ENCODE data around the gene CD226. TPM values are rescaled to one million over a fixed set of nuclear protein-coding genes. Genes with fewer than 3 reads are reported as not detected.
"Not testable (repeated sequence)": the region's sequence is repeated elsewhere in the genome, so short reads cannot be mapped to it uniquely, and the experiment has no call there.

Gene CD226
- total RNA-seq, 1 experiment from 2014 or later = 1.2 TPM

DNA sequence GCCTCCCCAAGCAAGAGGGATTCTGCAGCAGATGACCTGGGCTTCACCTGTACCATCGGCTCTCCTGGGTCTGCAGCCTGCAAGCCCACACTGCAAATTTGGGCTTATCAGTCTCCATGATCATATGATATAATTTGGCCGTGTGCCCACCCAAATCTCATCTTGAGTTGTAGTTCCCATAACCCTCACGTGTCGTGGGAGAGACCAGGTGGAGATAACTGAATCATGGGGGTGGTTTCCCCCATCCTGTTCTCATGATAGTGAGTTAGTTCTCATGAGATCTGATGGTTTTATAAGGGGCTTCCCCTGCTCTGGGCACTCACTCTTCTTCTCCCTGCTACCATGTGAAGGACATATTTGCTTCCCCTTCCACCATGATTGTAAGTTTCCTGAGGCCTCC is 7.9 kb downstream of the CD226 start:
- H3K9me2 ChIP-seq (ENCODE audit: insufficient read depth); H3K9ac ChIP-seq (ENCODE audit: low read length); H3K4me1 ChIP-seq (ENCODE audit: control insufficient read depth in 1 of 2, insufficient read depth in 2 of 2, low read length in 2 of 2); H3K4me2 ChIP-seq (ENCODE audit: low read length); H3K27ac ChIP-seq (ENCODE audit: low read depth, low read length); H3K4me3 ChIP-seq (replicated peaks in 1 of 2; ENCODE audit: low read depth in 1 of 2, low read length in 2 of 2); RAD21 ChIA-PET (ENCODE audit: low non-redundant PET in 1 of 2, low total read pairs in 2 of 2, uncharacterized antibody in 2 of 2, unreplicated experiment in 2 of 2); DNase-seq (ENCODE audit: low read depth, low spot score); H4K20me1 ChIP-seq (ENCODE audit: insufficient read depth); ATAC-seq; H3K27me3 ChIP-seq (ENCODE audit: insufficient read depth, low read length); CTCF ChIA-PET; H3K9me3 ChIP-seq (ENCODE audit: control insufficient read depth in 1 of 2, insufficient read depth in 1 of 2, low read depth in 1 of 2, low read length in 2 of 2); POLR2A ChIA-PET; intact Hi-C loops (cut with micrococcal nuclease); H3K79me2 ChIP-seq (ENCODE audit: insufficient read depth, low read length); H2AFZ ChIP-seq (ENCODE audit: low read depth, low read length, poor library complexity, severe bottlenecking); BruUV-seq (replicated peaks); H3K36me3 ChIP-seq (ENCODE audit: control insufficient read depth in 1 of 2, insufficient read depth in 2 of 2, low read length in 2 of 2): not testable (repeated sequence)

DNA sequence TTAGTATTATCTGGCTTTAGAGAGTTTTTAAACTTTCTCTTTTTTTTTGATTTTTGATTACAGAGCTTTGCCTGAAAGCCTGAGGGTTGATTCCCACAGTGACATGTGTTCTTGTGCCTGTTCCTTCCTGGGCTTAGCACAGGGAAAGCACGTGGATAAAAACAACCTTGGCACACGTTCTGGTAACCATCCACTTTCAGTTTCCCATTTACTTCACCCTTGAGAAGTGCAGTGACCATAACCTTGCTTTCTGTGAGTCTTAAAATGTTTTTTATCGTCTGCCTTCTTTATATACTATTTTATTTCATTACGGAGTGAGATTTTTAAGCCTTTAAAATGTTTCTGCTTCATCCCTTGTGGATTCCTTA is 11.5 kb downstream of the CD226 start:
- CTCF ChIA-PET = no interaction called here
- RAD21 ChIA-PET (ENCODE audit: low non-redundant PET in 1 of 2, low total read pairs in 2 of 2, uncharacterized antibody in 2 of 2, unreplicated experiment in 2 of 2) = no interaction called here

More for the DNA sequence above, 11.5 kb downstream of the CD226 start:
- ATAC-seq = no peak
- H3K4me1 ChIP-seq (ENCODE audit: control insufficient read depth in 1 of 2, insufficient read depth in 2 of 2, low read length in 2 of 2) = peaks cover 4% of the 10 kb centered on the region in 2 experiments; a peak in 2 of 4 replicates
- no peaks in the 10 kb centered on the region for H3K9me3 ChIP-seq (ENCODE audit: control insufficient read depth in 1 of 2, insufficient read depth in 1 of 2, low read depth in 1 of 2, low read length in 2 of 2)
- no peaks in the 10 kb centered on the region for H3K36me3 ChIP-seq (ENCODE audit: control insufficient read depth in 1 of 2, insufficient read depth in 2 of 2, low read length in 2 of 2)
- H3K27ac ChIP-seq (ENCODE audit: low read depth, low read length) = no peak overlapping the region
- no peaks in the 10 kb centered on the region for H3K9me2 ChIP-seq (ENCODE audit: insufficient read depth)
- H3K4me3 ChIP-seq (replicated peaks in 1 of 2; ENCODE audit: low read depth in 1 of 2, low read length in 2 of 2) = no peak overlapping the region
- H4K20me1 ChIP-seq (ENCODE audit: insufficient read depth) = no peaks in the 10 kb centered on the region
- H3K4me2 ChIP-seq (ENCODE audit: low read length) = no peak overlapping the region
- DNase-seq (ENCODE audit: low read depth, low spot score) = no peak
- H3K9ac ChIP-seq (ENCODE audit: low read length) = no peak overlapping the region
- BruUV-seq (replicated peaks) = no TSS peak
- H2AFZ ChIP-seq (ENCODE audit: low read depth, low read length, poor library complexity, severe bottlenecking) = no peak overlapping the region
- no peaks in the 10 kb centered on the region for H3K79me2 ChIP-seq (ENCODE audit: insufficient read depth, low read length)
- H3K27me3 ChIP-seq (ENCODE audit: insufficient read depth, low read length) = no peaks in the 10 kb centered on the region
- POLR2A ChIA-PET = no interaction called here
- intact Hi-C loops (cut with micrococcal nuclease) = no loop called here
- TF ChIP-seq, protein P1, sequence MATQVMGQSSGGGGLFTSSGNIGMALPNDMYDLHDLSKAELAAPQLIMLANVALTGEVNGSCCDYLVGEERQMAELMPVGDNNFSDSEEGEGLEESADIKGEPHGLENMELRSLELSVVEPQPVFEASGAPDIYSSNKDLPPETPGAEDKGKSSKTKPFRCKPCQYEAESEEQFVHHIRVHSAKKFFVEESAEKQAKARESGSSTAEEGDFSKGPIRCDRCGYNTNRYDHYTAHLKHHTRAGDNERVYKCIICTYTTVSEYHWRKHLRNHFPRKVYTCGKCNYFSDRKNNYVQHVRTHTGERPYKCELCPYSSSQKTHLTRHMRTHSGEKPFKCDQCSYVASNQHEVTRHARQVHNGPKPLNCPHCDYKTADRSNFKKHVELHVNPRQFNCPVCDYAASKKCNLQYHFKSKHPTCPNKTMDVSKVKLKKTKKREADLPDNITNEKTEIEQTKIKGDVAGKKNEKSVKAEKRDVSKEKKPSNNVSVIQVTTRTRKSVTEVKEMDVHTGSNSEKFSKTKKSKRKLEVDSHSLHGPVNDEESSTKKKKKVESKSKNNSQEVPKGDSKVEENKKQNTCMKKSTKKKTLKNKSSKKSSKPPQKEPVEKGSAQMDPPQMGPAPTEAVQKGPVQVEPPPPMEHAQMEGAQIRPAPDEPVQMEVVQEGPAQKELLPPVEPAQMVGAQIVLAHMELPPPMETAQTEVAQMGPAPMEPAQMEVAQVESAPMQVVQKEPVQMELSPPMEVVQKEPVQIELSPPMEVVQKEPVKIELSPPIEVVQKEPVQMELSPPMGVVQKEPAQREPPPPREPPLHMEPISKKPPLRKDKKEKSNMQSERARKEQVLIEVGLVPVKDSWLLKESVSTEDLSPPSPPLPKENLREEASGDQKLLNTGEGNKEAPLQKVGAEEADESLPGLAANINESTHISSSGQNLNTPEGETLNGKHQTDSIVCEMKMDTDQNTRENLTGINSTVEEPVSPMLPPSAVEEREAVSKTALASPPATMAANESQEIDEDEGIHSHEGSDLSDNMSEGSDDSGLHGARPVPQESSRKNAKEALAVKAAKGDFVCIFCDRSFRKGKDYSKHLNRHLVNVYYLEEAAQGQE (IDR thresholded peaks at IDR 0.05; ENCODE audit: low read depth) = no peak

All from HCT116 (cell line).